Subcutaneous adipose tissue (tissue), 4 donors: ENCODE measurements around the gene TOMM40. TPM values are rescaled to one million over a fixed set of nuclear protein-coding genes. Genes with fewer than 3 reads are reported as not detected.

Source experiments
- total RNA-seq, 4 donors: library from RNA; depleted of rRNA; stranded (reverse); fragments of >200 nt; gene quantifications; one replicate each; pipeline ENCODE4 v1.1.0, GENCODE V29; 2016
- TF ChIP-seq, protein P1 (sequence below): fragments of 450-650 bp; IDR thresholded peaks from one replicate; pipeline ENCODE4 v1.5.1; 2016; ENCODE audit warnings: low read depth, mild to moderate bottlenecking, control low read depth, antibody characterized with exemption, moderate library complexity

The TOMM40 gene
- total RNA-seq, 4 donors from 2014 or later = 18.3 to 69.5 (median 34.6) TPM

DNA sequence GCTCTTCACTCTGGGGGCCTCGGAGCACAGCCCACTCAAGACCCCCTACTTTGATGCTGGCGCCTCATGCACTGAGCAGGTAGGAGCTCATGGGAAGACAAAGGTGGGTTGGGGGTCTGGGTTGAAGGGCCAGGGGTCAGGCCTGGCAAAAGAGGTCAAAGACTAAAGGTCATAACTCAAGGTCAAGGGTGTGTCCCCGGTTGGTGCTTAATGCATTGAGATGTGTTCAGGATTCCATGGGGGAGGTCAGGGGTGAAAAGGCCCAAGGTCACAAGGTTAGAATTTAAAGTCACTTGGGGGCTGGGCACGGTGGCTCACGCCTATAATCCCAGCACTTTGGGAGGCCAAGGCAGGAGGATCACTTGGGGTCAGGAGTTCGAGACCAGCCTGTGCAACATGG is 4.9 kb upstream of the TOMM40 start:
- TF ChIP-seq, protein P1, sequence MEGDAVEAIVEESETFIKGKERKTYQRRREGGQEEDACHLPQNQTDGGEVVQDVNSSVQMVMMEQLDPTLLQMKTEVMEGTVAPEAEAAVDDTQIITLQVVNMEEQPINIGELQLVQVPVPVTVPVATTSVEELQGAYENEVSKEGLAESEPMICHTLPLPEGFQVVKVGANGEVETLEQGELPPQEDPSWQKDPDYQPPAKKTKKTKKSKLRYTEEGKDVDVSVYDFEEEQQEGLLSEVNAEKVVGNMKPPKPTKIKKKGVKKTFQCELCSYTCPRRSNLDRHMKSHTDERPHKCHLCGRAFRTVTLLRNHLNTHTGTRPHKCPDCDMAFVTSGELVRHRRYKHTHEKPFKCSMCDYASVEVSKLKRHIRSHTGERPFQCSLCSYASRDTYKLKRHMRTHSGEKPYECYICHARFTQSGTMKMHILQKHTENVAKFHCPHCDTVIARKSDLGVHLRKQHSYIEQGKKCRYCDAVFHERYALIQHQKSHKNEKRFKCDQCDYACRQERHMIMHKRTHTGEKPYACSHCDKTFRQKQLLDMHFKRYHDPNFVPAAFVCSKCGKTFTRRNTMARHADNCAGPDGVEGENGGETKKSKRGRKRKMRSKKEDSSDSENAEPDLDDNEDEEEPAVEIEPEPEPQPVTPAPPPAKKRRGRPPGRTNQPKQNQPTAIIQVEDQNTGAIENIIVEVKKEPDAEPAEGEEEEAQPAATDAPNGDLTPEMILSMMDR = no peak

DNA sequence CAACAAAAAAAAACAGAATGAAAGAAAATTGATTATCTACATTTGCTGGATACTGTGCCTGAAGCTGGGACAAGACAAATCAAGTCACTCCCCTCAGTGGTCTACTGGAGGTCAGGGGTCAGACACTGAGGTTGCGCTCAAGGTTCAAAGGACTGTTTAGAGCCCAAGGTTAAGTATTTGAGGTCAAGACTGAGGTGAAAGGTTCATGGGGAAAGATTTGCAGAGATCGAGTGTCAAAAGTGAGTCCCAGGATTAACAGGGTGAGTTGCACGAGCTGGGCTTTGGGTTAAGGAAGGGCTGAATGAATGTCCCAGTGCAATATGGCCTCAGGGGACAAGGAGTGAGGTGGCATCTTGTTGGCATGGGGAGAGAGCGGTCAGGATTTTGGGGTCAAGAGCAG is 3.4 kb upstream of the TOMM40 start:
- TF ChIP-seq, protein P1 = no peak

DNA sequence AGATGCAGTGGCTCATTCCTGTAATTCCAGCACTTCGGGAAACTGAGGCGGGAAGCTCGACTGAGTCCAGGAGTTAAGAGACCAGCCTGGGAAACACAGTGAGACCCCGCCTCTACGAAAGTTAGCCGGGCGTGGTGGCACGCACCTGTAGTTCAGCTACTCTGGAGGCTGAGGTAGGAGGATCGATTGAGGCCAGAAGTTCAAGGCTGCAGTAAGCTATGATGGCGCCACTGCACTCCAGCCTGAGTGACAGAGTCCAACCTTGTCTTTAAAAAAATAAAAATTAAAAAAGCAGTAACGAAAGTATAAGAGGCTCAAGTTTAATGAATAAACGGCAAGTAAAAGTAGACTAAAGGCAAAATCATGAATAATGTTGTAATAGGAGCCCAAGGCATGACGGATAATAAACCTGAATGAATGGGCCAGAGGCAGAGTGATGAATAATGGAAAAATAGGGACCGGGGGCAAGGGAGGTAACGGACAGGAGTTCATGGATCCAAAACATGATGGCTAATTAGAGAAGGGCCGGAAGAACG is 1.2 kb upstream of the TOMM40 start:
- TF ChIP-seq, protein P1 = no peak

DNA sequence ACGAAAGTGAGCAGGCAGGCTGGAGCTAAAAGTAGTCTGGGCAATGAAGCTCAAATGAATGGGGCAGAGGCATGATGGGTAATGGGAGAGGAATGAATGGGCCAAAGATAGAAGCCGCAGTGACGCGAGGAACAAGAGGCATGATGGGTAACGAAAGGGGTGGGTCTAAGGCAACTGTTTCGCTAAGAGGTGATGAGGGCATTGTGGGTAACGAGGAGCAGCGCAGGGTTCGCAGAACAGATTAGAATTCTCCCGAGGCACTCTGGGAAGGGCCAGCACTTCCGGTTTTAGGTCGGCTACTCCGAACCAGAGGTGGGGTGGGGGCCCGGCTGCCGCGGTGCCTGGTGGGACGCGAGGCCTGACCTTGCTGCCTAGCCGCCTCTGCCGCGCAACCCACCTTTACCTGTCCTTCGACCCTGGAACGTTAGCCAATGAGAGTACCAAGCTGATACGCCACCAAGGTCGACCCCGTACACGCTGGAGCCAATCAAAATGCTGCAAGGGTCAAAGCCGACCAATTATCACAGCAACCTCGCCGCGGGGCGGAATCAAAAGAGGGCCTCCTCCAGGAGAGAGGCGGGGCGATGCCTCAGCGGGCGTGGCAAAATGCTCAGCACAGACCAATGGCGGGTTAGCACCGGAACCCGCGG is 563 bp upstream of the TOMM40 start:
- TF ChIP-seq, protein P1 = no peak

DNA sequence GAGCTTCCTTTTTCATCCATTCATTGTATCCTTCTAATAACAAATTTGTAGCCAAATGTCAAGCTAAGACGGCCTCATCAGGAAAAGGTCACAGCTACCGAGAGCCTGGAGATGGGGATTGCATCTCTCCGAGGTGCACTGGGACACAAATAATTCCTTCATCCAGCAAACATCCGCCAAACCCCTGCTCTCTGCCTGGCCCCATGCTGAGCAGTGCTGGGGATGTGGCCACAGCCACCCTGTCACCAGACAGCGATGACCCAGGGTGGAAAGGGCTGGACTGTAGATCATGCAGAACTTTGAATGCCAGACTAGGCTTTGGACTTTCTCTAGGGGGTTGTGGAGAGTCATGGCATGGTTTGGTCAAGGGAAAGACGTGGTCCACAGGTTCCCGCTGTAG is 1.9 kb downstream of the TOMM40 start:
- TF ChIP-seq, protein P1 = no peak

DNA sequence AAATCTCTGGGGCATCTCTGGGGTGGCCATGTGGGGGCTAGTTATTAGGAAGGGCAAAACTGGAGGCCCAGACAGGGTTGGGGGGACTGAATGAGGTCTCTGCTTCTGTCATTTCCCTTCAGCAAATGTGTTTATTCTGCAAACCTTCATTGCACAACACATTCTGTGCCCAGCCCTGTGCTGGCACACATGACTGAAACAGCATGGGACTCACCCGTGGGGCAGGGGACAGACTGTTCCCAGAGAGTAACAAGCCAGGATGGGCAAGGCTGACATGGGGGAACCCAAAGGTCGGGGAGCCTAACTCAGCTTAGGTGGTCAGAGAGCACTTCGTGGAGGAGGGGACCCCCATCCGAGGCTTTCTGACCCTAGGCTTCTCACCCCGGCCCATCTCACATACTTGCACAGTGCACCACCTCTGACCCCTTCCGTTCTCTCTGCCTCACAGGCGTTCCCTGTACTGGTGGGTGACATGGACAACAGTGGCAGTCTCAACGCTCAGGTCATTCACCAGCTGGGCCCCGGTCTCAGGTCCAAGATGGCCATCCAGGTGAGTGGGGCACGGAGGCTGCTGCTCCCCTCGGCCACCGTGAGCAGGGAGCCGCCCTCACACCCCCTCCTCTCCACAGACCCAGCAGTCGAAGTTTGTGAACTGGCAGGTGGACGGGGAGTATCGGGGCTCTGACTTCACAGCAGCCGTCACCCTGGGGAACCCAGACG is 2.4 kb downstream of the TOMM40 start:
- TF ChIP-seq, protein P1 = no peak

DNA sequence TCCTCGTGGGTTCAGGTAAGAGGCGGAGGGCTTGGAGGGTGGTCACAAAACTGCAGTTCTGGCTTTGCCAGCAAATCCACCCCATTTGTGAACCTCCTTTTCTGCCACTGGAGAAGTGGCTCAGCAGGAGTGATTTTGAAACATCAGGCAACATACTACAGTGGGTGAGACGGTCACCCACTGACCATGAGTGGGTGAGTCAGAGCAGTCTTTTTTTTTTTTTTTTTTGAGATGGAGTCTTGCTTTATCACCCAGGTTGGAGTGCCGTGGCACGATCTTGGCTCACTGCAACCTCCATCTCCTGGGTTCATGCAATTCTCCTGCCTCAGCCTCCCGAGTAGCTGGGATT is 3.0 kb downstream of the TOMM40 start:
- TF ChIP-seq, protein P1 = no peak
